GM12801 (cell line): ENCODE results near the gene PPP2R5A.

Experiments used
- TF ChIP-seq, protein P1 (sequence below): IDR thresholded peaks from one replicate; pipeline ENCODE4 v1.5.1; 2011; ENCODE audit warnings: control low read depth; ENCODE audit not compliant: insufficient read length; ENCODE audit errors: extremely low read depth

PPP2R5A gene

GRCh38 chr1:212346601-212347000, 61.4 kb downstream of the PPP2R5A start:
- TF ChIP-seq, protein P1, sequence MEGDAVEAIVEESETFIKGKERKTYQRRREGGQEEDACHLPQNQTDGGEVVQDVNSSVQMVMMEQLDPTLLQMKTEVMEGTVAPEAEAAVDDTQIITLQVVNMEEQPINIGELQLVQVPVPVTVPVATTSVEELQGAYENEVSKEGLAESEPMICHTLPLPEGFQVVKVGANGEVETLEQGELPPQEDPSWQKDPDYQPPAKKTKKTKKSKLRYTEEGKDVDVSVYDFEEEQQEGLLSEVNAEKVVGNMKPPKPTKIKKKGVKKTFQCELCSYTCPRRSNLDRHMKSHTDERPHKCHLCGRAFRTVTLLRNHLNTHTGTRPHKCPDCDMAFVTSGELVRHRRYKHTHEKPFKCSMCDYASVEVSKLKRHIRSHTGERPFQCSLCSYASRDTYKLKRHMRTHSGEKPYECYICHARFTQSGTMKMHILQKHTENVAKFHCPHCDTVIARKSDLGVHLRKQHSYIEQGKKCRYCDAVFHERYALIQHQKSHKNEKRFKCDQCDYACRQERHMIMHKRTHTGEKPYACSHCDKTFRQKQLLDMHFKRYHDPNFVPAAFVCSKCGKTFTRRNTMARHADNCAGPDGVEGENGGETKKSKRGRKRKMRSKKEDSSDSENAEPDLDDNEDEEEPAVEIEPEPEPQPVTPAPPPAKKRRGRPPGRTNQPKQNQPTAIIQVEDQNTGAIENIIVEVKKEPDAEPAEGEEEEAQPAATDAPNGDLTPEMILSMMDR = no peak

DNA sequence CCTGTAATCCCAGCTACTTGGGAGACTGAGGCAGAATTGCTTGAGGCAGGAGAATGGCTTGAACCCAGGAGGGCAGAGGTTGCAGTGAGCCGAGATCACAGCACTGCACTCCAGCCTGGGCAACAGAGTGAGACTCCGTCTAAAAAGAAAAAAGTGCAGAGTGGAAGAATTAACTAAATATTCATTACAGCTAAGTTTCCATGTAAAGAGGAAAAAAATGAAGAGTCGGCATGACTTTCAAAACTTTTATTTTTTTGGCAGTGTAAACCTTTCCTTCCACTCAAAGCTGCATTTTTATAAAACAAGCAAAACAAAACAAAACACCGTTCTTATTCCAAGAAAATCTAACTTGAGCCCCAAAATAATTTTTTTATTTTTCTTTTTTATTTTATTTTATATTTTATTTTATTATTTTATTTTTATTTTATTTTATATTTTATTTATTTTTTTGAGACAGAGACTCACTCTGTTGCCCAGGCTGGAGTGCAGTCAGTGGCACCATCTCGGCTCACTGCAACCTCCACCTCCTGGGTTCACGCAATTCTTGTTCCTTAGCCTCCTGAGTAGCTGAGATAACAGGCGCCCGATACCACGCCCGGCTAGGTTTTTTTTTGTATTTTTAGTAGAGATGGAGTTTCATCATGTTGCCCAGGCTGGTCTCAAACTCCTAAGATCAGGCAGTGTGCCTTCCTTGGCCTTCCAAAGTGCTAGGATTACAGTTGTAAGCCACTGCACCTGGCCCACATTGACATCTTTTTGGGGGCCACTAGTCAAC, 66.6 kb downstream of the PPP2R5A start:
- TF ChIP-seq, protein P1 = no peak

DNA sequence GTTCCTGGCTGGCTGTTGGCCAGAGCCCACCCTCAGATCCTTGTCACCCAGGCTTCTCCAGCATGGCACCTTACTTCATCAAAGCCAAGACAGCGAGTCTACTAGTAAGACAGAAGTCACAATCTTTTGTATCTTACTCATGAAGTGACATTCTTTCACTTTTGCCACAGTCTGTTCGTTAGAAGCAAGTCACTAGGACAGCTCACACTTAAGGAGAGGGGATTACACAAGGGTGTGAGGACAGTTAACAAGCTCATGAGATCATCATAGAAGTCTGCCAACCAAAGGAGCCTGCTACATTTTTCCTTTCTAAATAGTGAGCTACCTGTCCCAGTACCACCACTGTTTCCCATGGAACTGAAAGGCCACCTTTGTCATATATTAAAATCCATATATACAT, 68.0 kb downstream of the PPP2R5A start:
- TF ChIP-seq, protein P1 = no peak

DNA sequence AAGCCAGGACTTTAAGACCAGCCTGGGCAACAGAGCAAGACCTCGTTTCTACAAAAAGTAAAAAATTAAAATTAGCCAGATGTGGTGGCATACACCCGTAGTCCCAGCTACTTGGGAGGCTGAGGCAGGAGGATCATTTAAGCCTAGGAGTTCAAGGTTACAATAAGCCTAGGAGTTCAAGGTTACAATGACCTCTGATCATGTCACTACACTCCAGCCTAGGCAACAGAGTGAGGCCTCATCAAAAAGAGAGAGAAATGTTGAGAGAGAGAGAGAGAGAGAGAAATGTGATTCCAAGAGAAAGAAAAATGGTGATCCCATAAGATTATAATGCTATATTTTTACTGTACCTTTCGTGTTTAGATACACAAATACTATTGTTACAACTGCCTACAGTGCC, 69.3 kb downstream of the PPP2R5A start:
- TF ChIP-seq, protein P1 = no peak

- TF ChIP-seq, protein P1 = no peak
Measured at GRCh38 chr1:212355230-212355969, 70.2 kb downstream of the PPP2R5A start.

DNA sequence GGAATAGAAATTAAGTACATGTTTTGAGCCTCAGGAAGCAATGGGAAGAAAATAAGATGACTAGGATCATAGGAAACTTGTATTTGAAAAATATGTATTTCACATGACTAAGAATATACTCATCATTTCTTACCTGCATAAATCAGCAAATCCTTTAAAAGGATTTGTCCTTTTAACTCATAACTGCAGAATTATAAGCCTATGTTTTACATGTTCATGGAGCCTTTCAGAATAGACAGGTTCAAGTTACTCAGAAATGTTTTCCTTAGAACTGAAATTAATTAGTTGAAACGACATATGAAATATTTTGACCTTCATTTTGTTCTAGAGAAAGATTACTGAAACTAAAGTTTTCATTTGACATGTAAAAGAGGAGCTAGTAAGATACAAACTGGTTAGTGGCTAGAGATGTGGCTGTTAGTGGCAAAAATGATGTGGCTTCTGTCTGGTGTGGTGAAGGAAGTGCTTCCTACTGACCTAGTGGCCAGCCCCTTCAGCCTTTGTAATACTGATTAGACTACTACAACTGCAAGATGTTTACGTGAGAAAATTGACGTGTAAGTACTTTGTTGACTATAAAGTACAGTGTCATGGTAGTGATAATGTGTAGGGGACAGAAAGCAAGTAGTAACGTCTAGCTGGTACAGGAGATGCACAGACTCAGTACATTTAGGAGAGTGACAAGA, 74.7 kb downstream of the PPP2R5A start:
- TF ChIP-seq, protein P1 = no peak

DNA sequence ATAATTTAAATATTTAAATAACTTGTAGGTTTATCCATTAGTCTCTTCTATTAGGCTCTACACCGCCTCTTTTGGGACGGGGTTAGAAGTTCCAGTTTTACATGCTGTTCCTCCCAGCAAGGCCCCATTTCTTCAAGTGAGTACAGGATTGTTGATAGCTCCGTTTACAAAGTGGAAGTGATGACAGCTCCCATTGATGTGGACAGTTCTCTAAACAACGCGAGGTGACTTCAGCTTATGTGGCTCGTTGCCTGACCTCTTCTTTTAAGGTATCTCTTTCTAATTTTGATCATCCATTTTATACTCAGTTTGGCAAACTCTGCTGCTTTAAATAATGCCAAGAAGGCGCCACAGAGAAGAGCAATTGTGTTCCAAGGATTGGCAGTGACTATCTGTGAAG, 79.8 kb downstream of the PPP2R5A start:
- TF ChIP-seq, protein P1 = no peak
